ENCODE data around the gene SPAG9.

Gene SPAG9

GRCh38 chr17:50938821-50939541, 181.7 kb downstream of the SPAG9 start:
- no peak for DNase-seq (ENCODE audit: low spot score)

- DNase-seq (ENCODE audit: low spot score): no peak
Observed at GRCh38 chr17:50935996-50936266, 184.7 kb downstream of the SPAG9 start.

DNA sequence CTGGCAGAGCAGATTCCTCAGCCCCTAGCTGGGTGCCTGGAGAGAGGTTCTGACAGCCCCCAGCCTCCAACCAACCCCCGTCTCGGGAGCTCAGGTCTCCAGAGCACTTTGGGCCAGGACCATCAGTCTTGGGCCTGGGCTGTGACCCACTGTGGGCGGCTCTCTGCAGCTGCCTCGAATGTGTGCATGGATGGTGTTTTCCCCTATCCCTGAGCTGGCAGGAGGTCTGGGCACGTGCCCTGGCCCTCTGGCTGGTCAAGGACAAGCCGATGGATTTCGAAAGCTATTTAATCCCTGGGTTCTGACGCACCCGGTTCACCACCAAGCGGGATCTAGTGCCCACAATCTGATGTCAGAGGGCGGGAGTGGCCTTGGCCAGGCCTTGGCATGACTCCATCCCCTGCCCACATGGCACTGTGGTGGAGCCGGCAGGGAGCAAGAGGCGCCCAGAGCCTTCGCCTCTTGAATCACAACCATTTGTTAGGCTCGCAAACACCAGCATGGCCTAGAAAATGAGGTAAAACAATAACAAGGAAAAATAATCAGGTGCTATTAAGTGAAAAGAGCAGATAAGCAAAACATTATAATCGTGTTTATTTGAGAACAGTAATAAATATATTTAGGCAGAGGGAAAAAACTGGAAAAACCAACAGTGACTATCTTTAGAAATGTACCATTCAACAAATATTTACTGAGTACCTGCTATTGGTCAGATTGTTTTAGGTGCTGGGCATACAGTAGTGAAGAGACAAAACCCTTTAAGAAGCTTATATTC, 185.3 kb downstream of the SPAG9 start:
- DNase-seq (ENCODE audit: low spot score): no peak

- no peak for DNase-seq (ENCODE audit: low spot score)
Observed at GRCh38 chr17:50934672-50935220, 185.9 kb downstream of the SPAG9 start.

DNA sequence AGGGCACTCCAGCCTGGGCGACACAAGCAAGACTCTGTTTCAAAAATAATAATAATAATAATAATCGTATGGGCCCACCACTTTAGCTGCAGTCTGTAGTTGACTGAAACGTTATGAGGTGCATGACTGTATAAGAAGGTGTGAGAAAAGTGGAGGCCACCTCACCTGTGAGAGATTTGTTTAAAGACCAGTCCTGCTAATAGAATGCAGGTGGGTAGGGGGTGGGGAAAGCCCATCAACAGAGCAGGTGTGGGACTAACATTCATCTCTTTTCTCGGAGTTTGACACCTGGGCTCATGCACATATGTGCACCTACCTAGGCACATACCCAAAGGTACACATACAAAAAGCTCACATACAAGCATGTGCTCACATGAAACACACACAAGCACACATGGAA, 186.5 kb downstream of the SPAG9 start:
- DNase-seq (ENCODE audit: low spot score): no peak

- peak; percentile 68 for DNase-seq (ENCODE audit: low spot score)
Observed at GRCh38 chr17:50931144-50931908, 189.3 kb downstream of the SPAG9 start.

- no peak for DNase-seq (ENCODE audit: low spot score)
Observed at GRCh38 chr17:50928646-50929045, 192.0 kb downstream of the SPAG9 start.

- no peak for DNase-seq (ENCODE audit: low spot score)
Observed at GRCh38 chr17:50927287-50927686, 193.4 kb downstream of the SPAG9 start.

GRCh38 chr17:50926523-50926922, 194.1 kb downstream of the SPAG9 start:
- DNase-seq (ENCODE audit: low spot score): no peak

DNA sequence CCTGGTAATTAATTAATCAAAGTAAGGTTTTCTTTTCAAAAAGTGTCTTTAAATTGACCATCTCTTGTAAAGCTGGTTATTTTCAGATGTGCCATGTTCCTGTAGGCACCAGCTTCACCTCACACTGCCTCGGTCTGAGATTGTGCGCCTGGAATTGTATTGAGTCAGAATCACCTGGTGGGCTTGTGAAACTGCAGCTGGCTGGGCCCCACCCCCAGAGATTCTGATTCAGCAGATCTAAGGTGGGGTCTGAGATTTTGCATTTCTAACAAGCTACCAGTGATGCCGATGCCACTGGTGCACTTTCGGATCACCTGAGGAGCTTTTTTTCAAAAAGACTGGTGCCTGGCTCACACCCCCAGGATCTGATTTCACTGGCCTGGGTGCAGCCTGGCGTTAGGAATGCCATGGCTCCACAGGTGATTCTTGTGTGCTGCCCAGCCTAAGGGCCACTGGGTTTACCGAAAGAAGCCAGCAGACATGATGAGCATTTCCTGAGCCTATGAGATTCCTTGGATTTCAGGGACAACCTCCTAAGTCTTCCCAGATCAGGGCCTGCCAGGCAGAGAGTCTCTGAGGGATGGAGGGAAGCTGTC, 195.3 kb downstream of the SPAG9 start:
- no peak for DNase-seq (ENCODE audit: low spot score)

GRCh38 chr17:50924800-50925199, 195.9 kb downstream of the SPAG9 start:
- DNase-seq (ENCODE audit: low spot score): no peak

DNA sequence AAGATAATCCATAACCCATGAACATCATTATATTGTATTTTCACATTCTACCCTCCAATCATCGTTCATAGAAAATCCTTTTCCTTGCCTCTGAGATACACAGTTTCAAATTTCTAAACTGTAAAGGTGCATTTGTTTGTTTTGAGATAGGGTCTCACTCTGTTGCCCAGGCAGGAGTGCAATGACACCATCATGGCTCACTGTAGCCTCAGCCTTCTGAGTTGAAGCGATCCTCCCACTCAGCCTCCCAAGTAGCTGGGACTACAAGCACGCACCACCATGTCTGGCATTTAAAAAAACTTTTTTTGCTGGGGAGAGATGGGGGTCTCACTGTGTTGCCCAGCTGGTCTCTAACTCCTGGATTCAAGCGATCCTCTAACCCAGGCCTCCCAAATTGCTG, 196.4 kb downstream of the SPAG9 start:
- DNase-seq (ENCODE audit: low spot score): no peak

- DNase-seq (ENCODE audit: low spot score): no peak
Observed at GRCh38 chr17:50923611-50924010, 197.1 kb downstream of the SPAG9 start.

DNA sequence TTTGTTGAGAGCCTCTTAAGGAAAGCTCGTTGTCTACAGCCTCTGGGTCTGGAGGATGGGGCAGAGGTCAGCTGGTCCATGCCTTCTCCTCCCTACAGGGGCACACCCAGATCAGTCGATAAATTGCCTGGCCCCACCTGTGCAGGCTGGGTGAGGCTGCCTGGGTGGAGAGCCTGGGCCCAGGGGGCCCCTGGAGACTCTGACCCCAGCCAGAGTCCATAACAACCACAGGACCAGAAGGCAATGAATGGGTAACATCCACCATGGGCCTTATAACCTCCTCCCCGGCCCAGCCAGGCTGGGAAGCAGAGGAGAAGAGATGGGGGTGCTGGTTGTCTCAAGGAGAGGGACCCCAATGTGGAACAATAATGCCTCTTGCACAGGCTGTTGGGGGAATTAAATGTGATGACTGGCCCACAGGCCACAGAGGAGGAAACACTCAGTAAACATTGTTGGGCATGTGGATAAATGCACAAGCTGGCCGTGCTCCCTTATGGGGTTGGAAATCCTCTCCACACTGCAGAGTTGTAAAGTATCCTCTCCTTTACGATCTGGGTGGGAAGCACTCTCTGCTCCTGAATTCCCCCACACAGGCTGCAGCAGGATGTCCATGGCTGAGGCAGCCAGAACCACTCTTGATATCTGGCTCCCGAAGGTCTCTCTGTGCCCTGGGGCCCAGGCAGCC, 197.8 kb downstream of the SPAG9 start:
- no peak for DNase-seq (ENCODE audit: low spot score)

DNA sequence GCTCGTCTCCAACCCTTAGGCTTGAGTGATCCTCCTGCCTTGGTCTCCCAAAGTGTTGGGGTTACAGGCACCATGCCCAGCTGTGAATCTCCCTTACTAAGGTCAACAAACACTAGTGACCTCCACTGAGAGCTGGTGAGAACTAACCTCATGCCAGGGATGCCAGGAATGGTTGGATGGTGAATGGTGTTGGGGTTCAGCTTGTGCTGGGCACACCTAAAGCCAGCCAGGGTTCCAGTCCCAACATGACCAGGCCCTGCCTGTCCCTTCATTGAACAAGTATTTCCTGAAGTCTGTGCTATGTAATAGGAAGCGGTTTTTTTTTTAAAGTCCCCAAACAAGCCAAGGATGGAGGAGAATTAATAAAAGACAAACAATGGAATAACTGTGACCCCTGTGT, 198.6 kb downstream of the SPAG9 start:
- DNase-seq (ENCODE audit: low spot score): no peak

DNA sequence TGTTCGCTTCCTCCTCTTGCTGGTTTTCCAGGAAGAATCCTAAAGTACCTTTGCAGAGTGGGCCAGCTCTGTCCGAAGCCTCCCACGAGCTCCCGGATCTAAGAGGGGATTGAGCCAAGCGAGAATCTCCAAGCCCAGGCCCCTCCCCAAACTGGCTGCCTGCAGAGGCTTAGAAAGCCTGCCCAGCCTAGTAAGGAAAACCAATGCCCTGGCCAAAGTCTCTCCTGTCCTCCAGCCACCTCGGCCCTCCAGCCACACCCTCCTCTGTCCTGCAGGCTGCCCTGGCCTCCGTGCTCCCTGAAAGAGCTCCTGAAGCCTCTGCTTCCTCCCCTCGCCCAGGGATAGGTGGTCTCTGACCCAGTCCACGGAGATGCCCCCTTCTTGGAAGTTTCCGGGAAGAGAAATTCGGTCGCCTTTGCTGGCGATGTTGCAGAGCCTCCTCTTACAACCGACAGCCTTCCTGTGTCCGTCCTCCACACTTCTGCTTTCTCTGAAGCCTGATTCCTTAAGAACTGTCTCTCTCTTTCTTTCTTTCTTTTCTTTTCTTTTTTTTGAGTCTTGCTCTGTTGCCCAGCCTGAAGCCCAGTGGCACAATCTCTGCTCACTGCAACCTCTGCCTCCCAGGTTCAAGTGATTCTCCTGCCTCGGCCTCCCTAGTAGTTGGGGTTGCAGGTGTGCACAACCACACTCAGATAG, 199.6 kb downstream of the SPAG9 start:
- no peak for DNase-seq (ENCODE audit: low spot score)

DNA sequence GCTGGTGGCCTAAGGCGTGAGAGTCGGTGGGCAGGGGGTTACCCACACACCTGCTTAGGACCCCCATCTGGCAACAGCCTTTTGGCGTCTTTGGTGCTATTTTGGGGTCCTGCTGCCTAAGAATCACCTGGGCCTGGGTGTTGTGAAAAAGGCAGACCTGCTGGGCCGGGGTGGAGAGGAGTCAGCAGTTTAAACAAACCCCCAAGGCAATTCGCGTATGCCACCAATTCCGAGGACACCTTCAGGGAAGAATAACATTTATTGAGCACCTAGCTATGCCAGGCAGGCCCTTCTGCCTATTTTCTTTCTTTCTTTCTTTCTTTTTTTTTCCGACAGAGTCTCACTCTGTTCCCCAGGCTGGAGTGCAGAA, 200.6 kb downstream of the SPAG9 start:
- no peak for DNase-seq (ENCODE audit: low spot score)

- peak; percentile 94 for DNase-seq (ENCODE audit: low spot score)
Observed at GRCh38 chr17:50919321-50920040, 201.2 kb downstream of the SPAG9 start.

DNA sequence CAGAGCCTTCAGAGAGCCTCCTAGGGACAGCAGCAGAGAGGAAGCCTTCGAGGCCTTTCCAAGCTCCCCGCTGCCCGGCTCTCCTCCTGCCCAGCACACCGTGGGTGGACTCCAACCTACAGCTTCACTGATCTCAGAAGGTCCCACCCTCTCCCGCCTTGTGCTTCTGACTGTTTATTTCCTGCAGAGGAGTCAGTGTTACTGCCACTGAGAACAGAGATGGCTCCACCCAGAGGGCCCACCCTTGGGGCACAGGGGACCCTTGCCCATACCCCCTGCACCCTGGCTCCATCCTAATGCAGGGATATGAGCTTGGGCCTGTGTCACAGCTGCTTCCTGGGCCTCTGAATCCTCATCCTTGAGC, 201.8 kb downstream of the SPAG9 start:
- DNase-seq (ENCODE audit: low spot score): no peak

- DNase-seq (ENCODE audit: low spot score): no peak
Observed at GRCh38 chr17:50918071-50918932, 202.4 kb downstream of the SPAG9 start.
